GM23338 (cell line): Measurements from ENCODE around the gene FBXO34.

Source experiments
- CREB1 ChIP-seq: fragments of 250-450 bp; sonication (Bioruptor Pico); IDR thresholded peaks from 2 replicates; pipeline ENCODE4 v1.5.0; 2020; ENCODE audit warnings: low read depth, mild to moderate bottlenecking, moderate library complexity
- EZH2 ChIP-seq: fragments of 200-600 bp; sonication (generic); IDR thresholded peaks from one replicate; pipeline ENCODE4 v1.8.0; 2017; ENCODE audit warnings: antibody characterized with exemption, mild to moderate bottlenecking, low read depth; ENCODE audit not compliant: unreplicated experiment
- EZH2phosphoT487 ChIP-seq: fragments of 200-600 bp; sonication (generic); IDR thresholded peaks from one replicate; pipeline ENCODE4 v1.8.1; 2018; ENCODE audit warnings: antibody characterized with exemption; ENCODE audit not compliant: unreplicated experiment
- JUNB ChIP-seq: IDR thresholded peaks from one replicate; pipeline ENCODE4 v1.6.1; 2016; ENCODE audit warnings: antibody characterized with exemption; ENCODE audit not compliant: unreplicated experiment
- POLR2AphosphoS5 ChIP-seq: IDR thresholded peaks from 2 replicates; pipeline ENCODE4 v1.6.1; 2016; ENCODE audit warnings: antibody characterized with exemption, low read depth
- ZNF331 ChIP-seq: fragments of 250-450 bp; sonication (Bioruptor Pico); IDR thresholded peaks from 2 replicates; pipeline ENCODE4 v1.5.0; 2020; ENCODE audit warnings: low read depth, mild to moderate bottlenecking, moderate library complexity
- ZNF462 ChIP-seq: fragments of 250-450 bp; sonication (Bioruptor Pico); IDR thresholded peaks from 2 replicates; pipeline ENCODE4 v1.5.0; 2020; ENCODE audit warnings: mild to moderate bottlenecking, moderate library complexity
- TF ChIP-seq, protein P1 (sequence below), 2 experiments: fragments of 200-600 bp in 1 of 2; sonication (generic) in 1 of 2; conservative IDR thresholded peaks; 2 replicates each; pipeline versions ENCODE4 v1.5.1 to v1.6.1; 2016 to 2017; ENCODE audit warnings: antibody characterized with exemption in 2 of 2, low read depth in 2 of 2, mild to moderate bottlenecking in 2 of 2, moderate library complexity in 1 of 2
- TF ChIP-seq, protein P2 (sequence below): IDR thresholded peaks from one replicate; pipeline ENCODE4 v1.6.1; 2018; ENCODE audit warnings: antibody characterized with exemption; ENCODE audit not compliant: unreplicated experiment
- TF ChIP-seq, protein P3 (sequence below): IDR thresholded peaks from 2 replicates; pipeline ENCODE4 v1.6.1; 2016; ENCODE audit warnings: antibody characterized with exemption

- TF ChIP-seq, protein P1, sequence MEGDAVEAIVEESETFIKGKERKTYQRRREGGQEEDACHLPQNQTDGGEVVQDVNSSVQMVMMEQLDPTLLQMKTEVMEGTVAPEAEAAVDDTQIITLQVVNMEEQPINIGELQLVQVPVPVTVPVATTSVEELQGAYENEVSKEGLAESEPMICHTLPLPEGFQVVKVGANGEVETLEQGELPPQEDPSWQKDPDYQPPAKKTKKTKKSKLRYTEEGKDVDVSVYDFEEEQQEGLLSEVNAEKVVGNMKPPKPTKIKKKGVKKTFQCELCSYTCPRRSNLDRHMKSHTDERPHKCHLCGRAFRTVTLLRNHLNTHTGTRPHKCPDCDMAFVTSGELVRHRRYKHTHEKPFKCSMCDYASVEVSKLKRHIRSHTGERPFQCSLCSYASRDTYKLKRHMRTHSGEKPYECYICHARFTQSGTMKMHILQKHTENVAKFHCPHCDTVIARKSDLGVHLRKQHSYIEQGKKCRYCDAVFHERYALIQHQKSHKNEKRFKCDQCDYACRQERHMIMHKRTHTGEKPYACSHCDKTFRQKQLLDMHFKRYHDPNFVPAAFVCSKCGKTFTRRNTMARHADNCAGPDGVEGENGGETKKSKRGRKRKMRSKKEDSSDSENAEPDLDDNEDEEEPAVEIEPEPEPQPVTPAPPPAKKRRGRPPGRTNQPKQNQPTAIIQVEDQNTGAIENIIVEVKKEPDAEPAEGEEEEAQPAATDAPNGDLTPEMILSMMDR (conservative IDR thresholded peaks at IDR 0.05; ENCODE audit: low read depth in 2 of 2), result no peak
- no peak for TF ChIP-seq POLR2AphosphoS5
- TF ChIP-seq EZH2, result no peak
- TF ChIP-seq EZH2phosphoT487, result no peak
- no peak for TF ChIP-seq CREB1
- TF ChIP-seq ZNF462 (CRISPR knock-in tag), result no peak
- TF ChIP-seq, protein P2, sequence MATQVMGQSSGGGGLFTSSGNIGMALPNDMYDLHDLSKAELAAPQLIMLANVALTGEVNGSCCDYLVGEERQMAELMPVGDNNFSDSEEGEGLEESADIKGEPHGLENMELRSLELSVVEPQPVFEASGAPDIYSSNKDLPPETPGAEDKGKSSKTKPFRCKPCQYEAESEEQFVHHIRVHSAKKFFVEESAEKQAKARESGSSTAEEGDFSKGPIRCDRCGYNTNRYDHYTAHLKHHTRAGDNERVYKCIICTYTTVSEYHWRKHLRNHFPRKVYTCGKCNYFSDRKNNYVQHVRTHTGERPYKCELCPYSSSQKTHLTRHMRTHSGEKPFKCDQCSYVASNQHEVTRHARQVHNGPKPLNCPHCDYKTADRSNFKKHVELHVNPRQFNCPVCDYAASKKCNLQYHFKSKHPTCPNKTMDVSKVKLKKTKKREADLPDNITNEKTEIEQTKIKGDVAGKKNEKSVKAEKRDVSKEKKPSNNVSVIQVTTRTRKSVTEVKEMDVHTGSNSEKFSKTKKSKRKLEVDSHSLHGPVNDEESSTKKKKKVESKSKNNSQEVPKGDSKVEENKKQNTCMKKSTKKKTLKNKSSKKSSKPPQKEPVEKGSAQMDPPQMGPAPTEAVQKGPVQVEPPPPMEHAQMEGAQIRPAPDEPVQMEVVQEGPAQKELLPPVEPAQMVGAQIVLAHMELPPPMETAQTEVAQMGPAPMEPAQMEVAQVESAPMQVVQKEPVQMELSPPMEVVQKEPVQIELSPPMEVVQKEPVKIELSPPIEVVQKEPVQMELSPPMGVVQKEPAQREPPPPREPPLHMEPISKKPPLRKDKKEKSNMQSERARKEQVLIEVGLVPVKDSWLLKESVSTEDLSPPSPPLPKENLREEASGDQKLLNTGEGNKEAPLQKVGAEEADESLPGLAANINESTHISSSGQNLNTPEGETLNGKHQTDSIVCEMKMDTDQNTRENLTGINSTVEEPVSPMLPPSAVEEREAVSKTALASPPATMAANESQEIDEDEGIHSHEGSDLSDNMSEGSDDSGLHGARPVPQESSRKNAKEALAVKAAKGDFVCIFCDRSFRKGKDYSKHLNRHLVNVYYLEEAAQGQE, result no peak
- no peak for TF ChIP-seq JUNB
- TF ChIP-seq ZNF331 (CRISPR knock-in tag), result no peak
- TF ChIP-seq, protein P3, sequence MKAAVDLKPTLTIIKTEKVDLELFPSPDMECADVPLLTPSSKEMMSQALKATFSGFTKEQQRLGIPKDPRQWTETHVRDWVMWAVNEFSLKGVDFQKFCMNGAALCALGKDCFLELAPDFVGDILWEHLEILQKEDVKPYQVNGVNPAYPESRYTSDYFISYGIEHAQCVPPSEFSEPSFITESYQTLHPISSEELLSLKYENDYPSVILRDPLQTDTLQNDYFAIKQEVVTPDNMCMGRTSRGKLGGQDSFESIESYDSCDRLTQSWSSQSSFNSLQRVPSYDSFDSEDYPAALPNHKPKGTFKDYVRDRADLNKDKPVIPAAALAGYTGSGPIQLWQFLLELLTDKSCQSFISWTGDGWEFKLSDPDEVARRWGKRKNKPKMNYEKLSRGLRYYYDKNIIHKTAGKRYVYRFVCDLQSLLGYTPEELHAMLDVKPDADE, result no peak
Measured at GRCh38 chr14:55339770-55340169, 68.5 kb downstream of the FBXO34 start.
